Activated CD4-positive, alpha-beta T cell treated with anti-CD3 and anti-CD28 coated beads, Interleukin-2, amount 50 U/mL, for 4 hours (primary cell): ENCODE measurements around the gene DCTN1.
A peak's percentile ranks its signal among the peaks of the same experiment; 100 is the strongest.
"Not testable (repeated sequence)": the region's sequence is repeated elsewhere in the genome, so short reads cannot be mapped to it uniquely, and the experiment has no call there.

Experiments
- DNase-seq, 2 experiments: peaks; one replicate each; pipeline ENCODE4 v3.0.0-alpha.2; 2020

The DCTN1 gene

DNA sequence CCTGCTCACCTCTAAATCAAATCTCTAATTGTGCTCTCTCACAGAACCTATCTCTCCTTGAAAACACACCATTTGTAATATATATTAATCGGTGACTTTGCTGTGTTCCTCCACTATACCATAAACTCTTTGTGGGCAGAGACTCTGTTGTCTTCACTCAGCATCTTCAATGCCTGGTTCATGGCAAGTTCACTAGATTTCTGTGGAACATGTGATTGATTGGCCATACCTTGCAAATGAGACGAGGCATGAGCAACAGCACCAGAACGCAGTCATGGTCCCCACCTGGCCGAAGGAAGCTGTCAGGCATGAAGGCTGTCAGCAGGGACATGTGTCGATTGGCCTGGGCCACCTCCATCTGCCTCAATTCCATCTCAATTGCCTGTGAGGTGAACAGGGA, 11.6 kb downstream of the DCTN1 start:
- no peak for DNase-seq

DNA sequence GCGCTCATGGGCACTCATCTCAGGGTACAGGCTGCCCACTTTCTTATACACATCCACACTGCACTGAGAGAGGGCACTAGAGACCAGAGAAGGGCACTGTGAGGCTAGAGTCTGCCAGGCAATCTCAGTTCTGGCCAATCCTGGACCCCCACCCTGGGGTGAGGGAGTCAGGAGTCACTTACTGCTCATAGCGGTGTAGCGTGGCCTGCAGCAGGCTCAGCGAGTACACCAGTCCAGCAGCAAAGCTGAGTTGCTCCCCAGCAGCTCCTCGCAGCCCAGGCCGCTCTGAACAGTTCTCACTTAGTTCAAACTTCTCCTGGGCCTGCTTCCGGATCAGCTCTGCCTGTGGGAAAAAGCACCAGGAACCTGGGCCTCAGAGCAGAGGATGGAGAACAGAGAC, 12.3 kb downstream of the DCTN1 start:
- no peak for DNase-seq

DNA sequence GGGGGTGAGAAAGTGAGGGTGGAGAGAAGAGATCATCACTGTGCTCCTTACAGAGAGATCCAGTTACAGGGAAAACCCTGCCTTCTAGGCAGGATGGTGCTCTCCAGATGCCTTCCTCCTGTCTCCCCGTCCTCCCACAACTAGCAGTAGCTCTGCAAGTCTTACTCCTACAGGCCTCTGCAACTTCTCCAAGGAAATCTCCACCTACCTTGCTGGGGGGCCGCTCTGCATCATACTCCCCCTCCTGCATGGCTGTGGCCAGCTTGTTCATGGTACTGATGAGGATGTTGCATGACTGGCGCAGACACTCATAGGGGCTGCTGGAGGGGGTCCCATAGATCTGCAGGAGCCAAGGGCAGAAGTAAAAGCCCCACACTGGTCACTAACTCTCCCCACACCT, 14.1 kb downstream of the DCTN1 start:
- no peak for DNase-seq

DNA sequence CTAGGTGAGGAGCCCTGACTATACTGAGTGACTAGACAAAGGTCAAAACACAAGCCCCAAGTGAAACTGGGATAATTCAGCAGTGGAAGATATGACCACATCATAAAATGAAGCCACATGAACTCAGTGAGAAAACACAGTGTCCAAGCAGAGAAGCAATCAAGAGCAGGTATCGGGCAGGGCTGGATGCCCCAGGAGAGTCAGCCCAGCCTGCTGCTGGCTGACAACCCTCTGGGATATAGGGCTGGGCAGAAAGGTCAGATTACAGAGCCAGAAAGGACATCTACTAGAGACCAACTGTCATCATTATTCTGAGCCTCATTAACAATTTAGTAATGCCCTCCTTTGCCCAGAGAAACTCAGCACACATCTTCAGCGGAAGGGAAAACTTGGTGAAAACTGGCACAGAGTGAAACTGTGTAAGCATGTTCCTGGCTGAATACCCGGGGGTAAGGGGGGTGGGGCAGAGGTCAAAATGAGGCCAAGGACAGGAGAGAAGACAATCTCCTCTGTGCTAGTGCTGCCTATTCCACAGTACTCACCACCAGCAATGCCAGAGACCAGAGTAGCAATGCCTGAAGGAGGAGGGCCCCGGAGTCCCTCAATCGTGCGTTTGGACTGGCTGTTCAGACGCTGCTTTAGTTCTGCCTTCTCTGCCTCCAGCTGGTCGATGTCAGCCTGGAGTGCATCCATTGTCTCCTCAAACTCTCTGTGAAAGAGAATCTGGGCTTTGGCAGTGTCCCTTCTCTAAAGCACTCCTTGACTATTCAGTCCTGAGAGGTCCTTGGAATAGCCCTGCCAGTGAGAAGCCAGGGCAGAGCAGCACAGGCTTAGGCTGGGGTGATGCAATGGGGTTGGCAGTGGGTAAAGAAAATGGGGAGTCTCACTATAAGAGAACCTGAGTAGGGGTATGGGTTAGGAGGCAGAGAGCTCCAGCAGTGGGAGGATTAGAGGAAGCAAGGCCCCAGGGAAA, 15.3 kb downstream of the DCTN1 start:
- DNase-seq: no peak

DNA sequence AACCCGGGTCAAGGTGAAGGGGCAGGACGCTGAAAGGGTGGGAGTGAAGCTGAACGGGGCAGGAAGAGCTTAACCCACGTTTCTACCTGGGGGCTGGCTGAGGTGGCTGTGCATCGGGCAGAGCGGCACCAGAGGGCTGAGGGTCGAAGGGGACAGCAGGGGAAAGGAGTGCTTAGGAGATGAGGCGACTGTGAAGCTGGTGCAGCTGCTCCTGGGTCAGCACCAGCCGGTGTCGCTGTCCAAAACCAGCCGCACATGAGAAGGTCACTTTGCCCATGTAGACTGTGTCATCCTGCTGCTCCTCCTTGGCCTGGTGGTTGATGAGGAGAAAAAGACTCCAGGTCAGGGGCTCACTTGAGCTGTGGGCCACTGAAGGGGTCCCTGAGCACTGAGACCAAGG, 18.8 kb downstream of the DCTN1 start:
- DNase-seq: no peak

DNA sequence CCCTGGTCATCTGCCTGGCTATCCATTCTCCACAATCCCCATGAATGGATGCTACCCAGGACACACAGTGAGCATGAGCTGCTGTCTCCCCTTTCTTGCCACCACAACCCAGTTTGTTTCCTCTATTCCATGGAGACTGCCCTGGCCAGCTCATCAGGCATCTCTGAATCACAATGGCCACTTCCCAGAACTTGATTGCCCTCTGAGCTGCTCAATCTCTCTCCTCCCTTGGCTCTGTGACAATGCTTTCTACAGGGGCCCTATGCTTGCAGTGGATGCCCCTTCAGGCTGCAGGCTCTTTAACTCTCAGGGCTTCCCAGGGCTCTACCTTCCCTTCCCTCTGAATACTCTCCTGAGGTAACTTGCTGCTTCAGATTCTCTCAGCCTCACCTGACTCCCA, 22.5 kb downstream of the DCTN1 start:
- no peak for DNase-seq

DNA sequence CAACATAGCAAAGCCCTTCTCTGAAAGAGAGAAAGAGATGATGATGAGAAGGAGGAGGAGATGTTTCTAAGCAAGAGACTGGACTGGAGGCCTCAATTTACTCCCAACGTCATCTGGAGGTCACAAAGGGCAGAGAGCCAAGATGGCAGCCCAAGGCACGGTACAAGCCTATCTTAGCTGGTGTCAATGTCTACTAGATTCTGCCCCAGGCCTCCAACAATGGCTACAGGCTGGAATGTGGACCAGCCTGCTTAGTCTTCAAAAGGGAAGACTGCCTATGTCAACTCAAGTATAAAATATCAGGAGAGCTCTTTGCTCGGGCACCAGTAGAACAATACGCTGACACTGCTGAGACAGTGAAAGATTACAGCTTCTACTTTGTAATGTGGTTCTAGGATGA, 30.2 kb downstream of the DCTN1 start:
- DNase-seq: no peak

DNA sequence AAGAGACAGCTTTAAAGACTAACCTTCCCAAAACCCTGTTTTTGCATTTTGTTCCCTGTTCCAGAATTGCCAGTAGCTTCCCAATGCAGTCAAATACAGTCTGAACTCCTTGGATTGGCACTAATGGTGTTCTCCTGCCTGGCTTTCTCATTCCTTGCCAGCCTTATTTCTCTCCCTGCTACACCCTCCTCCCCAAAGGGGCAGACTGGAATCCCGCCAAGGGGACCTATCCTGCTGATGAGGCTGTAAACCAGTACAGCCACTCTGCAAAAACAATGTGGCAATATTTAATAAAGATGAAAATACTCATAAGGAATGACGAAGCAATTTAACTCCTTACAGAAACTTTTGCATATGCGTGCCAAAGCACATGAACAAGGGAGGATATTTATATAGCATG, 32.4 kb downstream of the DCTN1 start:
- no peak for DNase-seq

DNA sequence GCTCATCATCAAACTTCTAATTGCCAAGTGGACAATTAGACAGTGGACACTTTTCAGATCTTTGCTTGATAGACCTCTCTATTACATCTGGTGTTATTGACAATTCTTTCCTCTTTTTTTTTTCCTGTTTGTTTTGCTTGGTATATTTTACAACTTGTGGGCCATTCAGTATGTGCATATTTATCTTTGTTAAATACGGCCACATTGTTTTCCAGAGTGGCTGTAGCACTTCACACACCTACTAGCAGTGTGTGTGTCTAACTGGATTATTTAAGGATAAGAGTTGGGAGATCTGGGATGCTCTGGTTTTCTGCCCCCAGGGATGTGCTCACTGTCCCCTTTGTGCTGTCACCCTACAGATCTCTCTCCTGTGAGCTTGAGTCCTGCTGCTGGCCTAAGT, 32.8 kb downstream of the DCTN1 start:
- DNase-seq: no peak

DNA sequence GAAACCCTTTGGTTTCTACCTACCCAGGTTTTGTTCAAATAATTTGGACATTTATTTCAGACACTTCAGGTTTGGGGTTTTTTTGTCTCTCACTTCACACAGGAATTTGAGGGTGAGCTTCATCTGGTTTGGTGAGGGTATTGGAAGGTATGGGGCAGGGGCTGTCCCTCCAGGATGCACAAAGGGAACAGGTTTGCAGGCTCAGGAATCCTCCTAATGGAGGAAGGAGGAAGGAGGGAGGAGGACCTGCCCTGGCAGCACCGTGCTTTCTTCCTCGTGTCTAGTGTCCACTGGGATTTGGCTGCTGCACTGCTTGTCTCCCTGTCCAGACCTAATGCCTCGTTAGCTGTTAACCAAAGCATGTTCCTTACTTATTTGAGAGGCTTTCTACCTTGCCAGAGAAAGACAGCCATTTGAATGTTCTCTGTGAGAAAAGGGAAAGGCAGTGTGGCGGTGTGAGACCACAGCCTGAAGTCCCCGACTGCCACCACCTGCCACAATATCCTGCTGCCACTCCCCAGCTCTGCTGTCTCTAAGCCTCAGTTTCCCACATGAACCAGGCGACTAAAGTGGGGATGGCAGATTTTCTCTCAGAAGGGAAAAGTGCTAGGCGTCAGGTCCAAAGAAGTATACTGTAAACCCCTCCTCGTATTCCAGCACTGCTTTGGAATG, 34.7 kb downstream of the DCTN1 start:
- DNase-seq: no peak

DNA sequence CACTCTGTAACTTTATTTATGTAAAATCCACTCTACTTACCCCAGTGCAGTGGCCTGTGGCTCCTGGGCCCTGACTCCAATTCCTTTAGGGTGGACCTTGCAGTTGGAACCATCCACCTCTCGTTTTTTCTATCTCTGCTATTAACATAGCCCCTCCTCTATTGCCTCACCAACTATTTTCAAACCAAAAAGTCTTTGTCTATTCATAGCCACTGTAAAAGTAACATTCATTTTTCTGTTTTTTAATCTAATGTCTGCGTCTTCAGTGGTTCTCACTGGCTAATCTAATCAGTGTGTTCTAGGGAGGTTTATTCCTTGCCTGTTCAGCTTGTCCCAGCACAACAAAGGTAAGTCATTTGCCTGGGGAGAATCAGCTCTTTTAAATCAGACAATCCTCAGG, 36.8 kb downstream of the DCTN1 start, which contains the start of gene SLC4A5:
Gene SLC4A5 (minus strand): TSS at position 101 of the 400 bp plus-strand sequence. CDS start 28,393 bp downstream, outside the sequence.
- DNase-seq: no peak

DNA sequence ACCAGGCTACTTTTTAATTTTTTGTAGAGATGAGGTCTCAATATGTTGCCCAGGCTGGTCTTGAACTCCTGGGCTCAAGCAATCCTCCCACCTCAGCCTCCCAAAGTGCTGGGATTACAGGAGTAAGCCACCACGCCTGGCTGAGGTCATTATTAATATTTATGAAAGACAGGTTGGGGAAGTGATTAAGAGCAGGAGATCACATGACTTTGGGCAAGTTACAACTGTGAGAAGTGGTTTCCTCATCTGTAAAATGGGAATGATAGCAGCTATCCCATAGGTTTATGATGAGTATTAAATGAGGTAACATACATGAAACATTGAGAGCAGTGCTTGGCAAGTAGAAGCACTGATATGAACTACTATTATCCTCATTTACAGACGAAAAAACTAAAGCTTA, 43.9 kb downstream of the DCTN1 start:
- DNase-seq: not testable (repeated sequence)

DNA sequence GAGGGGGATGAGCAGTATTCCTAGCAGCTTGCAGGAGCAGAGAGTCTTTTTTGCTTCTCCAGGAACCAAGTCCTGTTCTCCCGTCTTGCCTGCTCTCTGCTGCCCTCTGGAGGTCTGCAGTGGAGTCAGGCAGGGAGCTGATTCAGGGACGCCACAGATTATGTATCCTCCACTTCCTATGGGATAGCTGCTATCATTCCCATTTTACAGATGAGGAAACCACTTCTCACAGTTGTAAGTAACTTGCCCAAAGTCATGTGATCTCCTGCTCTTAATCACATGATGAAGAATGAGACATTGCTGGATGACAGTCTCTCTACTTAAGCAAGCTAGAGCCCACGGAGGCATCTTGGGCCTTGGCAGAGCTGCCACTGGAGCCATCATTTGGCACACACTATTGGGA, 45.2 kb downstream of the DCTN1 start:
- DNase-seq: peak; percentile 69 to 71

DNA sequence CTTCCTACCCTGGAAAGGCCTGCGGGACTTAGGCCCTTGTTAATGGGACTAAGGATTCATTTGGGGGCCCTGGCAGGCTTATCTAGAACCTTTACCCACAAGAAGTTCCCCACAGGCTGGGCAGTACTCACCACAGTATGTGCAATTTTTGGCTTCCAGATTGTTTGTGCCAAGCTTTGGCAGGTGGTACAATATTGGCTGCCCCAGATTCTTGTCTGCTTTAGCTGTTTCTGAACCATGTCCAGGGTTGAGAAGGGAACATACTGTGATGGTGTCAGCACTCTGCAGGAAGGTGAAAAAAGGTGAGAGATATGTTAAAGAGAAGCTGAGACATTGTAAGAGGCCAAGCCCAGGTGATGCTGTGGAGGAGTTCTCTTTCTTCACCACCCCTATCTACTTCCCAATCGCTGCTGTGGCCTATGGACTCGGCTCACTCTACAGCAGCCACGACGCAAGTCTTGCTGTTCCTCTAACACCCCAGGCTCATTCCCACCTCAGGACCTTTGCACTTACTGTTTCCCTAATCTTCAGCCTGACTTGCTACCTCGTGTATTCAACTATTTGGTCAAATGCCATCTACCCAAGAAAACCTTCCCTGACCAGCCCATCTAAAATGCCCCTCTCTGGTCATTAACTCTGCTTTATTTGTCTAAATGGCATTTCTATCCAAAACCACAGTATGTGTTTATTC, 46.1 kb downstream of the DCTN1 start:
- DNase-seq: no peak

DNA sequence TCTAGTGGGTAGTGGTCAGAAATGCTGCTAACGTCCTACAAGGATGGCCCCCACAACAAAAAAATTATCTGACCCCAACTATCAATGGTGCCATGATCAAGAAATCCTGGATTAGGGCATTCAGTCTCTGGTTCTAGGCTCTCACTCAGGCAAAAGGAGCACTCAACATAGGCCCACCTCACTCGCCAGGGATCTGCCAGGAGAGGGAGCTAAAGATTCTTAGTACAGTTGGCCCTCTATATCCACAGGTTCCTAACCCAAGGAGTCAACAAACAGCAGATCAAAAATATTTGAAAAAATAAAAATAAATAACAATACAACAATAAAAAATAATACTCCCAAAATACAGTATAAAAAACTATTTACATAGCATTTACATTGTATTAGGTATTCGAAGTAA, 46.9 kb downstream of the DCTN1 start:
- DNase-seq: no peak

DNA sequence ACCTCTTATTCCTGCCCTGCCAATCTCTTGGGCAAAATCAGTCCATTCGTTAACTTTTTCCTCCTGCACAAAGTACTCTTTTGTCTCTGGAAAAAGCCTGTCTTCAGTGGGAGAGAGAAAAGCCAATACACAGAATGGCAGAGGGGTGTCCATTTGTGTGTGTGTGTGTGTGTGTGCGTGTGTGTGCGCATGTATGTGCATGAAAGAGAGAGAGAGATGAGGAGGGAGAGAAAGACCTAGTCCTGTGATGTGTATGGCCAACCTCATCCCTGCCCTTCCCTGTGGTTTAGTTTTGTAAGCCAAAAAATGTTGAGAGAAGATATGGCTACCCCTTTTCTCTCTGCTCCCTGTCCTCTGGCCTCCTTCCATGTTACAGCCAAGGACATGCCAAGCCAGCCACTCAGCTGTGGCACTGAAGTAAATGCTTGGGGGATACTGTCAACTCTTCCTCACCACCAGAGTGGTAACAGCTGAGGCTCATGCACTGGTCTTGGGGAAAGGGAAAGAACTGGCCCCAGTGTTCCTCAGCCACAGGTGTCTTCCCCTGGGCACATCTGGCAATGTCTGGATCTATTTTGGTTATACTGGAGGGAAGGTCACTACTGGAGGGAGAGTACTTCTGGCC, 47.4 kb downstream of the DCTN1 start:
- DNase-seq: no peak

DNA sequence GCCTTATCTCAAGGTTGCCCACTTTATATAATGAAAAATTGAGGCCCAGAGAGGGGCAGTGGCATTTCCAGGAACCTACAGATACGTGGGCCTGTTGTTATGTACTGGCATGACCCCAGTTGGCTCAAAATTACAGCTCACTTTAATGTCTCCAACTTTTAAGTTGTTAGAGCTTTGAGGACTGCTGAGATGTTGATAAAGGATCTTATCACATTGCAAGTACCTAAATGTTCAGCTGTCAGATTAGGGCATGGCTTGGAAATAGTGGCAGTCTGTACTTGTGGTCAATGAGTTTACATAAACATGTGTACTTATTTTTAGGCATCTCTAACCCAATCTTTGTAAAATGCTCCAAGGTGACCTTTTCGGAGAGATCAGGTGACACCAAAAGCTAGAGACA, 51.5 kb downstream of the DCTN1 start:
- no peak for DNase-seq

DNA sequence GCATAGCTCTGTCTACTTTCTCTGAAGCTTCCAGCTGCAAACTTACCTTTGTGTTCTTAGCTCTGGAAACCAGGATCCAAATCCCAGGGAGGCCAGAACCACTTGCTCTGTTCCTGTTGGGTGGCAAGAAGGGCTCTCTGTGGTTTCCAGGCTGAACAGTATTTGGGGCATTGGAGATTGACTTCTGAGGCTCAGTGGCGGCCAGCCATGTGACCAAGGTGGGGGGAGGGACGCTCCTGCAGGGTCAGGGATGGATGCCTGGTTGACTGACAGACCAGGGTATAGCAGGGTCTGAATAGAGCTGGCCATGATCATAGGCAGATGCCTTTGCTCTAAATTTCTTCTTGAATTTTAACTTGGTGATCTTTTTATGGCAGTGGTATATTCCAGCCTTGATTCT, 52.0 kb downstream of the DCTN1 start:
- no peak for DNase-seq

DNA sequence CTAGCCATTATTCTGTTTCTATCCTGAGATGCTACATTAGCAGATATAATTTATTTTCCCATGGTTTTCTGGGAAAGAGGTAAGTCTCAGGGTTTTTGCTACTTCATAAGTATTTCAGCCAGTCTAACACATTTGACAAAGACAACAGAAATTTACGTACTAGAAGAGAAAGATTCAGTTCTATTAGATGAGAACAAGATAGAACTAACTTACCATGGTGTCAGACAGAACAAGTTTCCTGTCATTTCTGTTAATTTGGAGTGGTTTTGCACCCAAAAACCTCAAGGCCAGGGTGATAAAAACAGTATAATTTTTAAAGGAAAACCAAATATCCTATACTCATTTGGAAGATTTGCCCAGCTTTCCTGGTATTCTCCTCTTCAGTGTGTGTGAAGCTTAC, 52.5 kb downstream of the DCTN1 start:
- no peak for DNase-seq

DNA sequence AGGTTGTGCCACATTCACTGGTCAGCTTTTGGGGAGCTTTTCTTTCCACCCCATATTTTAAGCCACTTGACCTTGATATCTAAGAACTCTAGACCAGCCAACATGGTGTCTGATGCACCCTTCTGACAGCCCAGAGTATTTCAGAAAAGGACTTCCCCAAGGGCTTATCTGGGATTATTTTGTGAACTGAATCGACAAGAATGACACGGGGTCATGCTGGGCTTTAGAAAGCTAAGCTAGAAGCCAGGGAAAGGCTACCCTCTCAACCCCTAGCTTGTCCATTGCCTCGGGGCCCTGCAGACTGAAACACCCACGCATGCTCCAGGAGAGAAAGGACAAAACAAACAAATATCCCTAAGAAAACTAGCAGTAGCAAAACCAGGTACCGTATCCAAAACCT, 52.9 kb downstream of the DCTN1 start:
- no peak for DNase-seq

DNA sequence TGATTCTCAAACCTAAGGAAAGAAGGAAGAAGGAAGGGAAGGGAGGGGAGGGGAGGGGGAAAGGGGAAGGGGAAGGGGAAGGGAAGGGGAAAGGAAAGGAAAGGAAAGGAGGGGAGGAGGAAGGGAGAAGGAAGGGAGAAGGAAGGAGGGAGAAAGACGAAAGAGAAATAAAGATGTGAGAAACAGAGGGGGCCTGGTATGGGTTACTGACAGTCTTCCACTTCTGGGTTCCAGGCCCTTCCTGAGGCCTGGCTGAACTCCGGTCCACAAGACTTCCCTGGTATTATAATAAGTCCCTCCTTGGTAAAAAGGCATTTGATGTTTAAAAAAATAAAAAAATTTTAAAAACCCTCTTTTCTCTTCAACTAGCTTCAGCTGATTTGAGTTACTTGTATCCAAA, 54.3 kb downstream of the DCTN1 start:
- DNase-seq: no peak

DNA sequence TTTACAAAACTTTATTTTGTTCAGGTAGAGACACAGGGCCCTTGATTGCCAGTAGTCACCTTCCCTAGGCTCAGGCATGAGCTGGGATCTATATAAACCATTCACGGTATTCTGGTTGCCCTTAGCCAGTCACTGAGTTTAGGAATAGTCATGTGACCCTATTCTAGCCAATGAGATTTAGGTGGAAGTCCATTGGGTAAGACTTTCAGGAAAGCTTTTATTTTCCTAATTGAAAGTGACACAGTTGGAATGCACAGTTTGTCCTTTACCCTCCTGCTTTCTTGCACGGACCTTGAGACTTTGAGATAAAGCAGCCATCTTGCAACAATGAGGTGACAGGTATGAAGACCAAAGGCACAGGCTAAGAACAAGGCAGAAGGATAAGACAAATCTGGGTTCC, 58.4 kb downstream of the DCTN1 start:
- DNase-seq: no peak

DNA sequence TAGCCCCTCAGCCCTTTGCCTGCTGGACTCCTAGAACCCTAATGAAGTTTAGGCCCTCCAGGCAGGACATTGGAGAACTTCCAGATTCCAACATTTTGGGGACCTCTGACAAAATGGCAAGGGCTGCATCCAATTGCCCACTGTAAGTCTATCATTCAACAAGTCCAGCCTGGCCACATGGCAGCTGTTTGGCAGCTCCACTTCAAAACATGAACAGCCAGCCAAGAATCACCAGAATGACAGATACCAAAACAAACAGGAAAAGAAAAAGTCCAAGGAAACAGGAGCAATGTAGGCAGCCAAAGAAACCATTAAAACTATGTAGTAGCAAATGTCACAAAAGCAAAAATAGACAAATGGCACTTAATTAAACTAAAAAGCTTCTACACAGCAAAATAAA, 62.4 kb downstream of the DCTN1 start:
- no peak for DNase-seq
